ENCODE measurements around the gene TOP3B. TPM values are rescaled to one million over a fixed set of nuclear protein-coding genes. Genes with fewer than 3 reads are reported as not detected.

Gene TOP3B
- total and polyA plus RNA-seq, 4 donors = 7.4 to 37.2 (median 21.5) TPM

- Histone ChIP-seq H3K4me3 (ENCODE audit: low read length in 2 of 2) (no peak overlapping the region), H3K4me1 (ENCODE audit: control insufficient read depth in 1 of 2, insufficient read depth in 2 of 2, low read length in 2 of 2) (no peaks in the 10 kb centered on the region), H3K9me3 (ENCODE audit: control insufficient read depth, low read length) (no peaks in the 10 kb centered on the region), H3K36me3 (ENCODE audit: control insufficient read depth in 1 of 2, insufficient read depth in 2 of 2, low read length in 1 of 2) (peaks cover 0 to 13% of the 10 kb centered on the region in 2 donors), H3K27ac (ENCODE audit: low read depth in 1 of 2, low read length in 2 of 2) (no peak overlapping the region), H3K27me3 (ENCODE audit: control insufficient read depth in 1 of 2, insufficient read depth in 2 of 2, low read length in 1 of 2) (no peaks in the 10 kb centered on the region)
- 94 to 95% methylated on average over 5 of the region's 5 CpGs for WGBS, 2 donors
- intact Hi-C loops (cut with DNase I) = no loop called here
- no peak for DNase-seq
- no peak for ATAC-seq (ENCODE audit: low FRiP score)
Observed at GRCh38 chr22:21968452-21969129, 14.0 kb downstream of the TOP3B start.

GRCh38 chr22:21967693-21968271 lies 14.8 kb downstream of the TOP3B start:
- Histone ChIP-seq H3K4me1 (ENCODE audit: control insufficient read depth in 1 of 2, insufficient read depth in 2 of 2, low read length in 2 of 2) (no peaks in the 10 kb centered on the region), H3K27me3 (ENCODE audit: control insufficient read depth in 1 of 2, insufficient read depth in 2 of 2, low read length in 1 of 2) (no peaks in the 10 kb centered on the region), H3K36me3 (ENCODE audit: control insufficient read depth in 1 of 2, insufficient read depth in 2 of 2, low read length in 1 of 2) (peaks cover 0 to 13% of the 10 kb centered on the region in 2 donors), H3K9me3 (ENCODE audit: control insufficient read depth, low read length) (no peaks in the 10 kb centered on the region), H3K4me3 (ENCODE audit: low read length in 2 of 2) (no peak overlapping the region), H3K27ac (ENCODE audit: low read depth in 1 of 2, low read length in 2 of 2) (no peak overlapping the region)
- intact Hi-C loops (cut with DNase I) = no loop called here
- 93 to 94% methylated on average over 7 of the region's 7 CpGs for WGBS, 2 donors
- DNase-seq = no peak
- ATAC-seq (ENCODE audit: low FRiP score) = no peak

GRCh38 chr22:21966643-21967516 lies 15.7 kb downstream of the TOP3B start:
- peaks cover 0 to 13% of the 10 kb centered on the region in 2 donors for H3K36me3 ChIP-seq (ENCODE audit: control insufficient read depth in 1 of 2, insufficient read depth in 2 of 2, low read length in 1 of 2)
- H3K4me1 ChIP-seq (ENCODE audit: control insufficient read depth in 1 of 2, insufficient read depth in 2 of 2, low read length in 2 of 2) = no peaks in the 10 kb centered on the region
- no peak overlapping the region for H3K27ac ChIP-seq (ENCODE audit: low read depth in 1 of 2, low read length in 2 of 2)
- ATAC-seq (ENCODE audit: low FRiP score) = no peak
- no peak overlapping the region for H3K4me3 ChIP-seq (ENCODE audit: low read length in 2 of 2)
- H3K27me3 ChIP-seq (ENCODE audit: control insufficient read depth in 1 of 2, insufficient read depth in 2 of 2, low read length in 1 of 2) = no peaks in the 10 kb centered on the region
- H3K9me3 ChIP-seq (ENCODE audit: control insufficient read depth, low read length) = no peaks in the 10 kb centered on the region
- WGBS, 2 donors = 87 to 92% methylated on average over 16 of the region's 16 CpGs
- no peak for DNase-seq
- intact Hi-C loops (cut with DNase I) = no loop called here

GRCh38 chr22:21965762-21966288 lies 16.8 kb downstream of the TOP3B start:
- DNase-seq (no peak), ATAC-seq (ENCODE audit: low FRiP score) (no peak)
- 95% methylated on average over 6 of the region's 6 CpGs for WGBS, 2 donors
- intact Hi-C loops (cut with DNase I) = no loop called here
- Histone ChIP-seq H3K4me3 (ENCODE audit: low read length in 2 of 2) (no peak overlapping the region), H3K4me1 (ENCODE audit: control insufficient read depth in 1 of 2, insufficient read depth in 2 of 2, low read length in 2 of 2) (no peaks in the 10 kb centered on the region), H3K27ac (ENCODE audit: low read depth in 1 of 2, low read length in 2 of 2) (no peak overlapping the region), H3K27me3 (ENCODE audit: control insufficient read depth in 1 of 2, insufficient read depth in 2 of 2, low read length in 1 of 2) (no peaks in the 10 kb centered on the region), H3K36me3 (ENCODE audit: control insufficient read depth in 1 of 2, insufficient read depth in 2 of 2, low read length in 1 of 2) (peaks cover 0 to 8% of the 10 kb centered on the region in 2 donors), H3K9me3 (ENCODE audit: control insufficient read depth, low read length) (no peaks in the 10 kb centered on the region)

- Histone ChIP-seq H3K36me3 (ENCODE audit: control insufficient read depth in 1 of 2, insufficient read depth in 2 of 2, low read length in 1 of 2) (peaks cover 0 to 8% of the 10 kb centered on the region in 2 donors), H3K4me3 (ENCODE audit: low read length in 2 of 2) (no peak overlapping the region), H3K27ac (ENCODE audit: low read depth in 1 of 2, low read length in 2 of 2) (no peak overlapping the region), H3K27me3 (ENCODE audit: control insufficient read depth in 1 of 2, insufficient read depth in 2 of 2, low read length in 1 of 2) (no peaks in the 10 kb centered on the region), H3K9me3 (ENCODE audit: control insufficient read depth, low read length) (no peaks in the 10 kb centered on the region), H3K4me1 (ENCODE audit: control insufficient read depth in 1 of 2, insufficient read depth in 2 of 2, low read length in 2 of 2) (no peaks in the 10 kb centered on the region)
- intact Hi-C loops (cut with DNase I) = no loop called here
- WGBS, 2 donors = 93 to 94% methylated on average over 6 of the region's 6 CpGs
- ATAC-seq (ENCODE audit: low FRiP score) = no peak
- DNase-seq = no peak
Observed at GRCh38 chr22:21964918-21965484, 17.6 kb downstream of the TOP3B start.

GRCh38 chr22:21964234-21964633 lies 18.4 kb downstream of the TOP3B start:
- Histone ChIP-seq H3K27me3 (ENCODE audit: control insufficient read depth in 1 of 2, insufficient read depth in 2 of 2, low read length in 1 of 2) (no peaks in the 10 kb centered on the region), H3K4me1 (ENCODE audit: control insufficient read depth in 1 of 2, insufficient read depth in 2 of 2, low read length in 2 of 2) (no peaks in the 10 kb centered on the region), H3K36me3 (ENCODE audit: control insufficient read depth in 1 of 2, insufficient read depth in 2 of 2, low read length in 1 of 2) (peaks cover 0 to 8% of the 10 kb centered on the region in 2 donors), H3K27ac (ENCODE audit: low read depth in 1 of 2, low read length in 2 of 2) (no peak overlapping the region), H3K4me3 (ENCODE audit: low read length in 2 of 2) (no peak overlapping the region), H3K9me3 (ENCODE audit: control insufficient read depth, low read length) (no peaks in the 10 kb centered on the region)
- DNase-seq (no peak), ATAC-seq (ENCODE audit: low FRiP score) (no peak)
- WGBS, 2 donors = 94 to 97% methylated on average over 15 of the region's 15 CpGs
- intact Hi-C loops (cut with DNase I) = no loop called here

- H3K36me3 ChIP-seq (ENCODE audit: control insufficient read depth in 1 of 2, insufficient read depth in 2 of 2, low read length in 1 of 2) = peaks cover 0 to 8% of the 10 kb centered on the region in 2 donors
- DNase-seq = no peak
- H3K4me3 ChIP-seq (ENCODE audit: low read length in 2 of 2) = no peak overlapping the region
- no peak overlapping the region for H3K27ac ChIP-seq (ENCODE audit: low read depth in 1 of 2, low read length in 2 of 2)
- no peak for ATAC-seq (ENCODE audit: low FRiP score)
- H3K27me3 ChIP-seq (ENCODE audit: control insufficient read depth in 1 of 2, insufficient read depth in 2 of 2, low read length in 1 of 2) = no peaks in the 10 kb centered on the region
- no peaks in the 10 kb centered on the region for H3K9me3 ChIP-seq (ENCODE audit: control insufficient read depth, low read length)
- intact Hi-C loops (cut with DNase I) = no loop called here
- H3K4me1 ChIP-seq (ENCODE audit: control insufficient read depth in 1 of 2, insufficient read depth in 2 of 2, low read length in 2 of 2) = no peaks in the 10 kb centered on the region
- WGBS, 2 donors = 94% methylated on average over 19 of the region's 19 CpGs
Observed at GRCh38 chr22:21963790-21964211, 18.8 kb downstream of the TOP3B start.

- no peaks in the 10 kb centered on the region for H3K27me3 ChIP-seq (ENCODE audit: control insufficient read depth in 1 of 2, insufficient read depth in 2 of 2, low read length in 1 of 2)
- DNase-seq = no peak
- H3K36me3 ChIP-seq (ENCODE audit: control insufficient read depth in 1 of 2, insufficient read depth in 2 of 2, low read length in 1 of 2) = peaks cover 0 to 8% of the 10 kb centered on the region in 2 donors
- intact Hi-C loops (cut with DNase I) = no loop called here
- no peaks in the 10 kb centered on the region for H3K4me1 ChIP-seq (ENCODE audit: control insufficient read depth in 1 of 2, insufficient read depth in 2 of 2, low read length in 2 of 2)
- no peaks in the 10 kb centered on the region for H3K9me3 ChIP-seq (ENCODE audit: control insufficient read depth, low read length)
- 93 to 94% methylated on average over 7 of the region's 7 CpGs for WGBS, 2 donors
- H3K4me3 ChIP-seq (ENCODE audit: low read length in 2 of 2) = no peak overlapping the region
- H3K27ac ChIP-seq (ENCODE audit: low read depth in 1 of 2, low read length in 2 of 2) = no peak overlapping the region
- no peak for ATAC-seq (ENCODE audit: low FRiP score)
Observed at GRCh38 chr22:21963286-21963685, 19.3 kb downstream of the TOP3B start.

Measured in aorta (tissue), 5 donors.